GM12878 (cell line): ENCODE results near the gene TLNRD1. TPM values are rescaled to one million over a fixed set of nuclear protein-coding genes. Genes with fewer than 3 reads are reported as not detected.

Experiments
- ATAC-seq: fragments of 200-7000 bp; cut with Tn5 transposase; 3 replicates; pipeline ENCODE4 v1.9.1; 2020; ENCODE audit warnings: mild to moderate bottlenecking, moderate library complexity
- BruUV-seq: library from RNA; stranded (reverse); fragments of 400-500 nt; replicated peaks from 2 replicates; lab custom pipeline; 2021; lab: Mats Ljungman, UMichigan
- CTCF ChIA-PET: fragments of 300-600 bp; sonication (Branson Sonifier 250); formaldehyde crosslinking; extraction: SDS; loops from one replicate; lab custom pipeline; 2021; ENCODE audit warnings: inconsistent platforms; lab: Yijun Ruan, JAX
- POLR2A ChIA-PET: fragments of 350-600 bp; formaldehyde crosslinking; extraction: SDS; loops from one replicate; lab custom pipeline; 2021; ENCODE audit warnings: inconsistent platforms; lab: Charles Lee
- RAD21 ChIA-PET: fragments of 300-600 bp; sonication (Branson Sonifier 250); formaldehyde crosslinking; loops from one replicate; lab custom pipeline; 2023; ENCODE audit warnings: antibody characterized with exemption; ENCODE audit not compliant: unreplicated experiment; lab: Charles Lee
- SMC1A ChIA-PET: fragments of 300-600 bp; sonication (Branson Sonifier 250); formaldehyde crosslinking; loops from one replicate; lab custom pipeline; 2023; ENCODE audit not compliant: unreplicated experiment, uncharacterized antibody; lab: Charles Lee
- DNase-seq: peaks from one replicate; pipeline ENCODE4 v3.0.0-alpha.2; 2011; ENCODE audit warnings: low read depth, low spot score
- FAIRE-seq: peaks from 3 replicates; lab custom pipeline; 2011; peaks lifted over from hg19 to GRCh38; lab: Jason Lieb, UNC
- H2AFZ ChIP-seq: 2 replicates; pipeline ENCODE4 v1.6.0; 2011; ENCODE audit warnings: low read depth, low read length, control low read depth; ENCODE audit not compliant: control insufficient read depth
- H3K27ac ChIP-seq: 2 replicates; pipeline ENCODE4 v1.5.1; 2011; ENCODE audit warnings: control low read depth; ENCODE audit not compliant: control insufficient read depth, insufficient read depth
- H3K27me3 ChIP-seq, 2 experiments: replicated peaks in 1 of 2; 2 replicates each; pipeline versions ENCODE4 v1.6.0 to v1.6.1; 2011; ENCODE audit warnings: low read length in 1 of 2; ENCODE audit not compliant: control insufficient read depth in 2 of 2, insufficient read depth in 2 of 2
- H3K36me3 ChIP-seq, 2 experiments: 2 replicates each; pipeline ENCODE4 v1.5.1; 2011; ENCODE audit warnings: low read length in 1 of 2; ENCODE audit not compliant: control insufficient read depth in 2 of 2, insufficient read depth in 2 of 2
- H3K4me1 ChIP-seq: 2 replicates; pipeline ENCODE4 v1.6.1; 2011; ENCODE audit warnings: mild to moderate bottlenecking, low read length, moderate library complexity, mixed read lengths; ENCODE audit not compliant: control insufficient read depth, insufficient read depth
- H3K4me2 ChIP-seq: 2 replicates; pipeline ENCODE4 v1.6.0; 2011; ENCODE audit warnings: control low read depth; ENCODE audit not compliant: control insufficient read depth, insufficient read depth
- H3K4me3 ChIP-seq: fragments of 200-600 bp; sonication (generic); 2 replicates; pipeline ENCODE4 v1.5.1; 2016
- H3K79me2 ChIP-seq: 2 replicates; pipeline ENCODE4 v1.6.0; 2011; ENCODE audit warnings: low read length; ENCODE audit not compliant: control insufficient read depth, insufficient read depth
- H3K9ac ChIP-seq: 2 replicates; pipeline ENCODE4 v1.8.0; 2011; ENCODE audit warnings: low read length, control low read depth, mixed read lengths; ENCODE audit not compliant: control insufficient read depth, insufficient read depth
- H3K9me3 ChIP-seq: replicated peaks from 3 replicates; pipeline ENCODE4 v1.5.1; 2011; ENCODE audit warnings: mild to moderate bottlenecking, low read length; ENCODE audit not compliant: control insufficient read depth, insufficient read depth
- H4K20me1 ChIP-seq: 2 replicates; pipeline ENCODE4 v1.6.0; 2011; ENCODE audit not compliant: control insufficient read depth, insufficient read depth
- ATF7 ChIP-seq: fragments of 450-650 bp; IDR thresholded peaks from 2 replicates; pipeline ENCODE4 v1.6.1; 2016; ENCODE audit warnings: low read depth, mild to moderate bottlenecking
- CHD1 ChIP-seq: IDR thresholded peaks from 2 replicates; pipeline ENCODE4 v1.6.1; 2012; ENCODE audit warnings: low read depth, low read length, improper control_type of control experiment
- CREB1 ChIP-seq: IDR thresholded peaks from 2 replicates; pipeline ENCODE4 v1.6.1; 2012; ENCODE audit warnings: low read depth, mild to moderate bottlenecking, inconsistent platforms
- HDAC2 ChIP-seq: fragments of 200-600 bp; sonication (generic); IDR thresholded peaks from 2 replicates; pipeline ENCODE4 v1.6.1; 2017
- IKZF1 ChIP-seq: fragments of 450-650 bp; conservative IDR thresholded peaks from 2 replicates; pipeline ENCODE4 v1.6.1; 2017; ENCODE audit warnings: antibody characterized with exemption, mild to moderate bottlenecking
- LARP7 ChIP-seq: fragments of 450-650 bp; IDR thresholded peaks from 2 replicates; pipeline ENCODE4 v1.6.1; 2017; ENCODE audit warnings: mild to moderate bottlenecking
- MTA3 ChIP-seq: IDR thresholded peaks from 2 replicates; pipeline ENCODE4 v1.6.1; 2012; ENCODE audit warnings: low read length, inconsistent platforms, borderline replicate concordance
- MYB ChIP-seq: fragments of 150-350 bp; IDR thresholded peaks from 2 replicates; pipeline ENCODE4 v1.6.1; 2014; ENCODE audit warnings: mild to moderate bottlenecking, low read depth, low read length, borderline replicate concordance
- NFIC ChIP-seq: IDR thresholded peaks from 2 replicates; pipeline ENCODE4 v1.6.1; 2012; ENCODE audit warnings: low read depth, mild to moderate bottlenecking, inconsistent platforms, low read length, moderate library complexity
- RAD21 ChIP-seq: IDR thresholded peaks from 2 replicates; pipeline ENCODE4 v1.6.1; 2011; ENCODE audit warnings: mild to moderate bottlenecking, low read depth, low read length, moderate library complexity; ENCODE audit not compliant: insufficient read depth
- RB1 ChIP-seq: fragments of 450-650 bp; formaldehyde crosslinking; IDR thresholded peaks from 2 replicates; pipeline ENCODE4 v1.6.1; 2017; ENCODE audit warnings: mild to moderate bottlenecking, borderline replicate concordance
- SMC3 ChIP-seq: IDR thresholded peaks from 2 replicates; pipeline ENCODE4 v1.6.1; 2011; ENCODE audit warnings: low read length, improper control_type of control experiment, borderline replicate concordance
- SREBF1 ChIP-seq: IDR thresholded peaks from 2 replicates; pipeline ENCODE4 v1.6.1; 2012; ENCODE audit warnings: mild to moderate bottlenecking, low read length
- SRF ChIP-seq, 2 experiments: IDR thresholded peaks; 2 replicates each; pipeline ENCODE4 v1.6.1; 2011; ENCODE audit warnings: low read depth in 2 of 2, low read length in 2 of 2, mild to moderate bottlenecking in 1 of 2, moderate library complexity in 1 of 2
- WGBS: methylation state at CpG from one replicate; pipeline ENCODE4 v1.1.6; 2016; ENCODE audit warnings: low lambda C conversion rate; ENCODE audit not compliant: insufficient replicate concordance, insufficient coverage; ENCODE audit errors: missing lambda C conversion rate; 5-methylcytosine and 5-hydroxymethylcytosine counted together
- in situ Hi-C: fragments of 300-500 bp; cut with MboI; formaldehyde crosslinking; loops from 9 replicates; pipeline ENCODE4 v1.14.3; 2018; ENCODE audit warnings: mixed read lengths
- intact Hi-C: fragments of 100-400 bp; cut with micrococcal nuclease; formaldehyde crosslinking; loops from one replicate; pipeline ENCODE4 v1.14.2; 2022; ENCODE audit not compliant: unreplicated experiment
- polyA plus RNA-seq, 11 experiments: library from polyadenylated mRNA; depleted of rRNA in 4 of 11; unstranded in 6 of 11; stranded (reverse) in 5 of 11; fragments of >200 nt; fragmentation: Nextera tagmentation in 4 of 11; fragmentation: Illumina TruSeq in 1 of 11; extraction: Ambion mirVana in 4 of 11; extraction: Trizol in 1 of 11; gene quantifications; 1 replicate in 1 of 11; 2 replicates in 10 of 11; pipeline versions ENCODE4 v1.2.1 to v1.2.3, GENCODE V29; 2011 to 2016; ENCODE audit warnings: inconsistent platforms in 2 of 11, missing spikeins in 2 of 11, low read depth in 1 of 11
- total RNA-seq, 4 experiments: library from RNA; depleted of rRNA in 3 of 4; stranded (reverse); fragments of >200 nt in 3 of 4; fragmentation: Illumina TruSeq in 1 of 4; extraction: Trizol in 1 of 4; gene quantifications; 2 replicates each; pipeline versions ENCODE4 v1.2.1 to v1.2.3, GENCODE V29; 2013 to 2021
- TF ChIP-seq, protein P1 (sequence below): fragments of 450-650 bp; formaldehyde crosslinking; IDR thresholded peaks from 2 replicates; pipeline ENCODE4 v1.5.0; 2022; ENCODE audit warnings: mild to moderate bottlenecking, missing genetic modification characterization
- TF ChIP-seq, protein P2 (sequence below): IDR thresholded peaks from 2 replicates; pipeline ENCODE4 v1.6.1; 2011; ENCODE audit warnings: low read depth, low read length, improper control_type of control experiment, borderline replicate concordance
- TF ChIP-seq, protein P3 (sequence below): fragments of 450-650 bp; formaldehyde crosslinking; IDR thresholded peaks from 2 replicates; pipeline ENCODE4 v1.4.0; 2020; ENCODE audit warnings: mild to moderate bottlenecking, moderate library complexity

The TLNRD1 gene
- total and polyA plus RNA-seq, 10 of the 15 experiments (the other 5 are each of a cell fraction or from before 2014, with no cell fraction given), result 2.5 to 44.8 (median 9.1) TPM

DNA sequence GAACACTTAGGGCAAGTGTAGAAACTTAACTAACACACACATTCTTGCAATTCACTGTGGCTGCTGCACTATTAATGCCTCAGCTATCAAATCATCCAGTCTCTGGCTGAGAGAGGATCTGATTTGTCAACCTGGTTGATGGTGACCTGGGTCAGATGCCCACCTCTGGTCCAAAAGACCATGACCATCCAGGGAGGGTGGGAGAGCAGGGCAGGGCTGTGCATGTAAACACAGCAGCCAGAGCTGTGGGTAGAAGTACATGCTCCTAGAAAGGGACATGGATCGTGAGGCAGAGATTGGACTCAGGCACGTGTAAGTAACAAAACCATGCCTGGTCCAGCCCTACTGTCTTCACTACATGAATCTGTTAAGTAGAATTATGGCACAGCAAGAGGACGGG lies 28.4 kb upstream of the TLNRD1 start (continued):
- TF ChIP-seq, protein P1, sequence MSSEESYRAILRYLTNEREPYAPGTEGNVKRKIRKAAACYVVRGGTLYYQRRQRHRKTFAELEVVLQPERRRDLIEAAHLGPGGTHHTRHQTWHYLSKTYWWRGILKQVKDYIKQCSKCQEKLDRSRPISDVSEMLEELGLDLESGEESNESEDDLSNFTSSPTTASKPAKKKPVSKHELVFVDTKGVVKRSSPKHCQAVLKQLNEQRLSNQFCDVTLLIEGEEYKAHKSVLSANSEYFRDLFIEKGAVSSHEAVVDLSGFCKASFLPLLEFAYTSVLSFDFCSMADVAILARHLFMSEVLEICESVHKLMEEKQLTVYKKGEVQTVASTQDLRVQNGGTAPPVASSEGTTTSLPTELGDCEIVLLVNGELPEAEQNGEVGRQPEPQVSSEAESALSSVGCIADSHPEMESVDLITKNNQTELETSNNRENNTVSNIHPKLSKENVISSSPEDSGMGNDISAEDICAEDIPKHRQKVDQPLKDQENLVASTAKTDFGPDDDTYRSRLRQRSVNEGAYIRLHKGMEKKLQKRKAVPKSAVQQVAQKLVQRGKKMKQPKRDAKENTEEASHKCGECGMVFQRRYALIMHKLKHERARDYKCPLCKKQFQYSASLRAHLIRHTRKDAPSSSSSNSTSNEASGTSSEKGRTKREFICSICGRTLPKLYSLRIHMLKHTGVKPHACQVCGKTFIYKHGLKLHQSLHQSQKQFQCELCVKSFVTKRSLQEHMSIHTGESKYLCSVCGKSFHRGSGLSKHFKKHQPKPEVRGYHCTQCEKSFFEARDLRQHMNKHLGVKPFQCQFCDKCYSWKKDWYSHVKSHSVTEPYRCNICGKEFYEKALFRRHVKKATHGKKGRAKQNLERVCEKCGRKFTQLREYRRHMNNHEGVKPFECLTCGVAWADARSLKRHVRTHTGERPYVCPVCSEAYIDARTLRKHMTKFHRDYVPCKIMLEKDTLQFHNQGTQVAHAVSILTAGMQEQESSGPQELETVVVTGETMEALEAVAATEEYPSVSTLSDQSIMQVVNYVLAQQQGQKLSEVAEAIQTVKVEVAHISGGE, result no peak
- no peak for TF ChIP-seq CREB1
- TF ChIP-seq, protein P2, sequence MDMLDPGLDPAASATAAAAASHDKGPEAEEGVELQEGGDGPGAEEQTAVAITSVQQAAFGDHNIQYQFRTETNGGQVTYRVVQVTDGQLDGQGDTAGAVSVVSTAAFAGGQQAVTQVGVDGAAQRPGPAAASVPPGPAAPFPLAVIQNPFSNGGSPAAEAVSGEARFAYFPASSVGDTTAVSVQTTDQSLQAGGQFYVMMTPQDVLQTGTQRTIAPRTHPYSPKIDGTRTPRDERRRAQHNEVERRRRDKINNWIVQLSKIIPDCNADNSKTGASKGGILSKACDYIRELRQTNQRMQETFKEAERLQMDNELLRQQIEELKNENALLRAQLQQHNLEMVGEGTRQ, result no peak
- no peak for TF ChIP-seq MTA3
- no peak for TF ChIP-seq RAD21
- no peak for TF ChIP-seq CHD1
- no peak for TF ChIP-seq MYB
- no peak for TF ChIP-seq IKZF1

DNA sequence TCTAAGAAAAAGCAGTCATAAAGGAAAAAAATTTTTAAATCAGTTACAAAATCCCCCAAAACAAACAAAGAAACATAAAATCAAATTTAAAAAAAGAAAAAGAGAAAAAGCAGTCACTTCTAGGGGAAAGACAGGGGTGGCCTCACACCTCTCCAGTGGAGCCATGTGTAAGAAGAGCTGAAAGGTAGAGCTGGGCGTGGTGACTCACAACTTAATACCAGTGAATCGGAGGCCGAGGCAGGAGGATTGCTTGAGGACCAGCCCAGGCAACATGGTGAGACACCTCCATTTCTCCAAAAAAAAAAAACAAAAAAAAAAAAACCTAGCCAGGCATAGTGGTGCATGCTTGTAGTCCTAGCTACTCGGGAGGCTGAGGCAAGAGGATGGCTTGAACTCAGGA lies 25.8 kb upstream of the TLNRD1 start:
- H3K9me3 ChIP-seq, result no peaks in the 10 kb centered on the region
- POLR2A ChIA-PET, result interaction anchor here (0.6 to 1.0 kb wide), 2 partner anchors 291 to 1142 kb away, joined by 3 read pairs; no protein-coding TSS in a partner anchor
- H4K20me1 ChIP-seq, result no peaks in the 10 kb centered on the region
- WGBS, result 100% methylated on average over 3 of the region's 4 CpGs
- RAD21 ChIA-PET, result interaction anchor here (1.0 to 4.2 kb wide), 4 partner anchors 15 to 291 kb away, joined by 3 to 31 read pairs (median 4); no protein-coding TSS in a partner anchor
- no peak for DNase-seq
- SMC1A ChIA-PET, result interaction anchor here (0.6 to 2.0 kb wide), 7 partner anchors 15 to 291 kb away, joined by 3 to 14 read pairs (median 3); no protein-coding TSS in a partner anchor
- H3K79me2 ChIP-seq, result no peaks in the 10 kb centered on the region
- no peak overlapping the region for H3K4me2 ChIP-seq
- H2AFZ ChIP-seq, result no peak overlapping the region
- no TSS peak for BruUV-seq
- in situ Hi-C loops (loop anchor here (5.0 kb wide), 1 partner anchor 518 kb away; no protein-coding TSS in a partner anchor), intact Hi-C loops (no loop called here)
- peaks cover 1 to 3% of the 10 kb centered on the region in 2 experiments; a peak in 3 of 4 replicates for H3K36me3 ChIP-seq
- H3K27me3 ChIP-seq, result no peaks in the 10 kb centered on the region
- no peak overlapping the region for H3K27ac ChIP-seq
- FAIRE-seq, result no peak
- no peak overlapping the region for H3K4me3 ChIP-seq
- no peak for ATAC-seq
- H3K9ac ChIP-seq, result no peak overlapping the region
- CTCF ChIA-PET, result interaction anchor here (0.6 to 2.2 kb wide), 7 partner anchors 8 to 518 kb away, joined by 3 to 22 read pairs (median 3); no protein-coding TSS in a partner anchor
- no peaks in the 10 kb centered on the region for H3K4me1 ChIP-seq
- TF ChIP-seq SRF (IDR thresholded peaks at IDR 0.05; ENCODE audit: low read depth in 2 of 2, low read length in 2 of 2) (no peak), RB1 (no peak), ATF7 (no peak), HDAC2 (no peak), SREBF1 (no peak), NFIC (no peak), SMC3 (no peak), LARP7 (no peak)
- TF ChIP-seq, protein P3, sequence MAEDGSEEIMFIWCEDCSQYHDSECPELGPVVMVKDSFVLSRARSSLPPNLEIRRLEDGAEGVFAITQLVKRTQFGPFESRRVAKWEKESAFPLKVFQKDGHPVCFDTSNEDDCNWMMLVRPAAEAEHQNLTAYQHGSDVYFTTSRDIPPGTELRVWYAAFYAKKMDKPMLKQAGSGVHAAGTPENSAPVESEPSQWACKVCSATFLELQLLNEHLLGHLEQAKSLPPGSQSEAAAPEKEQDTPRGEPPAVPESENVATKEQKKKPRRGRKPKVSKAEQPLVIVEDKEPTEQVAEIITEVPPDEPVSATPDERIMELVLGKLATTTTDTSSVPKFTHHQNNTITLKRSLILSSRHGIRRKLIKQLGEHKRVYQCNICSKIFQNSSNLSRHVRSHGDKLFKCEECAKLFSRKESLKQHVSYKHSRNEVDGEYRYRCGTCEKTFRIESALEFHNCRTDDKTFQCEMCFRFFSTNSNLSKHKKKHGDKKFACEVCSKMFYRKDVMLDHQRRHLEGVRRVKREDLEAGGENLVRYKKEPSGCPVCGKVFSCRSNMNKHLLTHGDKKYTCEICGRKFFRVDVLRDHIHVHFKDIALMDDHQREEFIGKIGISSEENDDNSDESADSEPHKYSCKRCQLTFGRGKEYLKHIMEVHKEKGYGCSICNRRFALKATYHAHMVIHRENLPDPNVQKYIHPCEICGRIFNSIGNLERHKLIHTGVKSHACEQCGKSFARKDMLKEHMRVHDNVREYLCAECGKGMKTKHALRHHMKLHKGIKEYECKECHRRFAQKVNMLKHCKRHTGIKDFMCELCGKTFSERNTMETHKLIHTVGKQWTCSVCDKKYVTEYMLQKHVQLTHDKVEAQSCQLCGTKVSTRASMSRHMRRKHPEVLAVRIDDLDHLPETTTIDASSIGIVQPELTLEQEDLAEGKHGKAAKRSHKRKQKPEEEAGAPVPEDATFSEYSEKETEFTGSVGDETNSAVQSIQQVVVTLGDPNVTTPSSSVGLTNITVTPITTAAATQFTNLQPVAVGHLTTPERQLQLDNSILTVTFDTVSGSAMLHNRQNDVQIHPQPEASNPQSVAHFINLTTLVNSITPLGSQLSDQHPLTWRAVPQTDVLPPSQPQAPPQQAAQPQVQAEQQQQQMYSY (CRISPR knock-in tag), result no peak
